Lung (tissue), 12 donors: ENCODE data around the gene B3GALNT2. TPM values are rescaled to one million over a fixed set of nuclear protein-coding genes. Genes with fewer than 3 reads are reported as not detected.
A peak's percentile ranks its signal among the peaks of the same experiment; 100 is the strongest.

Experiments
- ATAC-seq: fragments of 200-7000 bp; cut with Tn5 transposase; one replicate; pipeline ENCODE4 v1.9.1; 2020; ENCODE audit warnings: moderate number of reproducible peaks; ENCODE audit not compliant: insufficient read depth, low FRiP score
- DNase-seq, 3 donors: peaks; one replicate each; pipeline ENCODE4 v3.0.0-alpha.2; 2013 to 2017
- H3K27ac ChIP-seq, 2 donors: one replicate each; pipeline ENCODE4 v1.5.1; 2013; ENCODE audit warnings: mild to moderate bottlenecking in 2 of 2, moderate library complexity in 2 of 2, control low read depth in 1 of 2, inconsistent platforms in 1 of 2, low read depth in 1 of 2, low read length in 1 of 2
- H3K27me3 ChIP-seq, 3 donors: one replicate each; pipeline ENCODE4 v1.5.1; 2013; ENCODE audit warnings: low read length in 2 of 3; ENCODE audit not compliant: control insufficient read depth in 3 of 3, insufficient read depth in 3 of 3
- H3K36me3 ChIP-seq, 4 donors: one replicate each; pipeline ENCODE4 v1.5.1; 2013; ENCODE audit warnings: low read length in 4 of 4, mild to moderate bottlenecking in 1 of 4, moderate library complexity in 1 of 4; ENCODE audit not compliant: control insufficient read depth in 4 of 4, insufficient read depth in 4 of 4
- H3K4me1 ChIP-seq, 5 donors: one replicate each; pipeline ENCODE4 v1.5.1; 2013; ENCODE audit warnings: low read length in 5 of 5, mild to moderate bottlenecking in 2 of 5, moderate library complexity in 1 of 5; ENCODE audit not compliant: control insufficient read depth in 5 of 5, insufficient read depth in 5 of 5
- H3K4me3 ChIP-seq: one replicate; pipeline ENCODE4 v1.5.1; 2013; ENCODE audit warnings: mild to moderate bottlenecking, control low read depth, moderate library complexity
- H3K9ac ChIP-seq, 2 donors: one replicate each; pipeline ENCODE4 v1.5.1; 2013; ENCODE audit warnings: low read length in 2 of 2, control low read depth in 1 of 2; ENCODE audit not compliant: insufficient read depth in 1 of 2
- H3K9me3 ChIP-seq, 4 donors: one replicate each; pipeline ENCODE4 v1.5.1; 2013; ENCODE audit warnings: low read length in 3 of 4, mild to moderate bottlenecking in 1 of 4, moderate library complexity in 1 of 4; ENCODE audit not compliant: control insufficient read depth in 4 of 4, insufficient read depth in 3 of 4
- WGBS, 2 donors: extraction: QIAGEN DNeasy Blood & Tissue Kit; methylation state at CpG; one replicate each; pipeline ENCODE4 v1.1.7; 2013; 5-methylcytosine and 5-hydroxymethylcytosine counted together
- polyA plus RNA-seq, 2 donors: library from polyadenylated mRNA; stranded (reverse); fragments of 200-250 nt; gene quantifications; one replicate each; pipeline ENCODE4 v1.2.1, GENCODE V29; 2013
- total RNA-seq, 2 donors: library from RNA; depleted of rRNA in 1 of 2; stranded (reverse); fragments of >200 nt in 1 of 2; gene quantifications; one replicate each; pipeline ENCODE4 v1.2.1, GENCODE V29; 2014 to 2021
- TF ChIP-seq, protein P1 (sequence below): IDR thresholded peaks from 2 replicates; pipeline ENCODE4 v1.5.1; 2012; ENCODE audit warnings: mild to moderate bottlenecking; ENCODE audit errors: control extremely low read depth, extremely low read depth
- donor health status: control.
- donor health status: control.
- donor health status: Bipolar disorder and iron deficiency.
- donor health status: healthy.
- donor health status: DM: yes; HTN: yes; CAD: no.

The B3GALNT2 gene
- total and polyA plus RNA-seq, 4 donors, result 2.3 to 30.8 (median 11.3) TPM

DNA sequence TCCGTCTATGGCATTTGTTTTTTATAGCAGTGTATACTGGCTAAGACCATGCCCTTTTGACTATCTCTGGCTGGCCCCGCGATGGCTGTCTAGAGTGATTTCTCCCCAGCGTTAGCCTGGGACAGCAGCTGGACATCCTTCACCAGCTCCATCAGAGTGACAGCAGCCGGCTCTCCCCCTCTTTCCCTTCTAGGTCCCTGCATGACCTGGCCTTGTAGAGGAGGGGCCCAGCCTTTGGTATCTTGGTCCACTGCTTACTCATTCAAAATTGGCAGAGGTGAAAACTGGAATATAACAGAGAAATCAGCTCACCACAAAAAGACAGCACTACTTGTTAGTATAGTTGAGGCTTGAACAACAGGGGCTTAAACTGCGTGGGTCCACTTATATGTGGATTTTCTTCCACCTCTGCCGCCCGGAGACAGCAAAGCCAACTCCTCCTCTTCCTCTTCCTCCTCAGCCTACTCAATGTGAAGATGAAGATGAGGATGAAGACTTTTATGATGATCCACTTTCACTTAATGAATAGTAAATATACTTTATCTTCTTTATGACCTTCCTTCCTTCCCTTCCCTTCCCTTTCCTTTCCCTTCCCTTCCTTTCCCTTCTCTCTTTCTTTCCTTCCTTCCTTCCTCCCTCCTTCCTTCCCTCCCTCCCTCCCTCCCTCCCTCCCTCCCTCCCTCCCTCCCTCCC is 29.4 kb upstream of the B3GALNT2 start:
- no peaks in the 10 kb centered on the region for H3K27me3 ChIP-seq
- DNase-seq, result no peak
- no peaks in the 10 kb centered on the region for H3K36me3 ChIP-seq
- ATAC-seq, result peak; percentile 19
- WGBS, 2 donors, result 77 to 83% methylated on average over 8 of the region's 8 CpGs
- H3K4me3 ChIP-seq, result no peak overlapping the region
- peaks cover 0 to 2% (median 0%) of the 10 kb centered on the region in 4 donors for H3K9me3 ChIP-seq
- TF ChIP-seq, protein P1, sequence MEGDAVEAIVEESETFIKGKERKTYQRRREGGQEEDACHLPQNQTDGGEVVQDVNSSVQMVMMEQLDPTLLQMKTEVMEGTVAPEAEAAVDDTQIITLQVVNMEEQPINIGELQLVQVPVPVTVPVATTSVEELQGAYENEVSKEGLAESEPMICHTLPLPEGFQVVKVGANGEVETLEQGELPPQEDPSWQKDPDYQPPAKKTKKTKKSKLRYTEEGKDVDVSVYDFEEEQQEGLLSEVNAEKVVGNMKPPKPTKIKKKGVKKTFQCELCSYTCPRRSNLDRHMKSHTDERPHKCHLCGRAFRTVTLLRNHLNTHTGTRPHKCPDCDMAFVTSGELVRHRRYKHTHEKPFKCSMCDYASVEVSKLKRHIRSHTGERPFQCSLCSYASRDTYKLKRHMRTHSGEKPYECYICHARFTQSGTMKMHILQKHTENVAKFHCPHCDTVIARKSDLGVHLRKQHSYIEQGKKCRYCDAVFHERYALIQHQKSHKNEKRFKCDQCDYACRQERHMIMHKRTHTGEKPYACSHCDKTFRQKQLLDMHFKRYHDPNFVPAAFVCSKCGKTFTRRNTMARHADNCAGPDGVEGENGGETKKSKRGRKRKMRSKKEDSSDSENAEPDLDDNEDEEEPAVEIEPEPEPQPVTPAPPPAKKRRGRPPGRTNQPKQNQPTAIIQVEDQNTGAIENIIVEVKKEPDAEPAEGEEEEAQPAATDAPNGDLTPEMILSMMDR, result no peak
- no peak overlapping the region for H3K9ac ChIP-seq
- no peaks in the 10 kb centered on the region for H3K4me1 ChIP-seq
- H3K27ac ChIP-seq, result no peak overlapping the region

DNA sequence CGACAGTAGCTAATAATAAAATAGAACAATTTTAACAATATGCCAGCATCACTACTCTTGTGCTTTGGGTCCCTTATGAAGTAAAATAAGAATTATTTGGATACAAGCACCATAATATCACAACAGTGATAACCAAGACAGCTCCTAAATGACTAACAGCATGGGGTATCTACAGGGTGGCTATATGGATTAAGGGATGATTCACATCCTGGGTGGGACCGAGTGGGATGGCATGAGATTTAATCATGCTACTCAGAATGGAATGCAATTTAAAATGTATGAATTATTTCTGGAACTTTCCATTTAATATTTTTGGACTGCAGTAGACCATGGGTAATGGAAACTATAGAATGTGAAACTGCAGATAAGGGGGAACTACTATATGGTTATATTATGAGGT is 28.1 kb upstream of the B3GALNT2 start:
- Histone ChIP-seq H3K9me3 (peaks cover 0 to 2% (median 0%) of the 10 kb centered on the region in 4 donors), H3K4me3 (no peak overlapping the region), H3K36me3 (no peaks in the 10 kb centered on the region), H3K27me3 (no peaks in the 10 kb centered on the region), H3K9ac (no peak overlapping the region), H3K4me1 (no peaks in the 10 kb centered on the region), H3K27ac (no peak overlapping the region)
- WGBS, 2 donors, result 83 to 97% methylated on average over 2 of the region's 2 CpGs
- no peak for DNase-seq
- no peak for ATAC-seq
- TF ChIP-seq, protein P1, result no peak

DNA sequence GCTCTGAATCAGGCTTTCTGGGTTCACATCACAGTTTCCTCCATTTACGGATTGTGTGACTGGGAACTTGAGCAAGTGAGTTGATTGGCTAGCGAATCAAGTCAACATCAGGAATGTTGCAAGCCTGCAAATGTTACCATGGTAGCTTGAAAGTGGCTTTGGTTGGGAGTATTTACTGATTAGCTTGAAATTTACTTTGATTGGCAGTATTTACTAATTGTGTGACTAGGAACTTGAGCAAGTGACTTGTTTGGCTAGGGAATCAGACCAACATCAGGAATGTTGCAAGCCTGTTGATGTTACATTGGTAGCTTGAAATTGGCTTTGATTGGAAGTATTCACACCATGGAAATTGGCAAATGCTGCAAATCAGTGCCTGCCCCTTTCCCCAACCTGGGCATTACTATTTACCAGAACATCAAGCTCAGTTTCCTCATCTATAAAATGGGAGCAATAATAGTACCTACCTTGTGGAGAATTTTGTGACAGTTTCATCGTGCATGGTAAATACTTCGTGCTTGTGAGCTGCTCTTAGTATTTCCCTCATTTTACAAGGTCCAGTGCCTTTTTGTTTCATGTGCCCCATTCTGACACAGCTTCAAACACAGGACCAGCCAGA is 23.1 kb upstream of the B3GALNT2 start:
- no peak for ATAC-seq
- DNase-seq, result peak in 2 of 3 donors; percentile 8 to 25
- H3K4me3 ChIP-seq, result no peak overlapping the region
- 78 to 80% methylated on average over 4 of the region's 4 CpGs for WGBS, 2 donors
- H3K4me1 ChIP-seq, result no peaks in the 10 kb centered on the region
- H3K27me3 ChIP-seq, result no peaks in the 10 kb centered on the region
- peaks cover 0 to 2% (median 0%) of the 10 kb centered on the region in 4 donors for H3K9me3 ChIP-seq
- H3K36me3 ChIP-seq, result no peaks in the 10 kb centered on the region
- TF ChIP-seq, protein P1, result no peak
- H3K9ac ChIP-seq, result no peak overlapping the region
- H3K27ac ChIP-seq, result no peak overlapping the region
